ENCODE measurements around the gene KLF15. TPM values are rescaled to one million over a fixed set of nuclear protein-coding genes. Genes with fewer than 3 reads are reported as not detected.

Gene KLF15
- 1.1 and 2.6 TPM in 2 replicates for total RNA-seq (ENCODE audit: low replicate concordance)

DNA sequence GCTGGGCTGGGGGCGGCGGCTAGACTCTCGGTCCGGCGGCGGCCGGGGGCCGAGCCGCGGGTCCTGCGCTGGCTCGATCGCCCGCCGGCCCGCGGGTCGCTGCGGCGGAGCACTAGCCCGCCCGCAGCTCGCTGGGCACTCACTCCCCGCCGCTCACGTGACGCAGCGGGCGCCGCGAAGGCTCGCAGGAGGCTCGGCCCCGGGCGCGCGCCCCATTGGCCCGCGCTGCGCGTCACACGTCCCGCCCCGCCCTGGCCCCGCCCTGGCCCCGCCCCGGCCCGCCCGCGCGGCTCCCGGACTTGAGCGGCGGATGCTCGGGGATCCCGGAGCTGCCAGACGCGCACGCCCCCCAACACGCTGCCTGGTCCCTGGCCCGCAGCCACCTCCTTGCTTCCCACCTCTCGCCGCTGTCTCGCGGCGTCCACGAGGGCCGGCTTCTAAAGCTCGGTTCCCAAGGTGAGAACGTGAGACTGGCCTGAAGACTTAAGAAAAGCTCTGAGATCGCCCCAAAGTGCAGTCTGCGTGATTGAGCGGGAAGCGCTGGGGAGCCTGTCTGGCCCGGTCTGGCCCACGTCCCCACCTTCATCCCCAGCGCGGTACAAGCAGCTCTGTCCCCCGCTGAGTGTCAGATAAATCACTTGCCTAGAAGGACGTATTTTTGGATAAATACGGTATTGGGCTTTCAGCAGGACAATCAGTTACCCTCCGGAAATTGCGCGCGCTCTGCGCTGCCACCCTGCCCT lies at the start of gene KLF15:
Gene KLF15 (minus strand): TSS at position 114 of the 743 bp plus-strand sequence. CDS start 4,486 bp downstream, outside the sequence.

DNA sequence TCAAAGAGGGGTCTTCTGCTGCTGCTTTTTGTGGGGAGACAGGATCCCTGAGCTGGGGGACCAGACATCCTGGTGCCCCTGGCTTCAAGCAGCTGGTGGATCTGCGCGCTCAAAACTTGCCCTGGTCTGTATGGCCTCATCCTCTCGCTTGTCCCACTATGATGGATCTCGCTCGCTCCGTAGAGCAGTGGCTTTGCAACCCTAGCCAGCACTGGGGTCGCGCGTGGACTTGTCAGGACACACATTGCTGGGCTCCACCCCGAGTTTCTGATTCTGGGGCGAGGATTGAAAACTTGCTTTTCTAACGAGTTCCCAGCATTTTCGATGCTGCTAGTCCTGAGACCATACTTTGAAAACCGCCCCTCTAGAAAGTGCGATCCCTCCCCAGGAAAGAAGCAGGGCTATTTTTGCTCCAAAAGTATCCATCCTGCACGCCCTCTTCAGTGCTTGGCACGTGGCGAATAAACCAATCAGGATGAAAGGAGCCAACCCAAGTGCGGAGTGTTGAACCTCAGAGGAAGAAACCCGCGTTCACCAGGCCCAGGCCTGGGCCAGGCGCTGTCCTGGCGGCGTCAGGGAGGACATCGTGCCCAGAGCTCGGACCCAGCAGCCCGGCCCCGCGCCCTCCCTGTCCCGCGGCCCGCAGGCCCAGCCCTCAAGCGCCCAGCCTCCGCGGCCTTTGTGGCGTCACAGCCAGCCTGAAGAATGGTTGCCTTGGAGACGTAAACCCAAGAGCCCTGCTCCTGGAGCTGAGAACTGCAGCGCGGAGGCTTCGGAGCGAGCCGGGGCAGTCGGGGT lies 37.2 kb upstream of the KLF15 start, which contains the start of gene CFAP100:
Gene CFAP100 (plus strand): TSS at position 731 of the 798 bp plus-strand sequence. CDS start 1,092 bp downstream, outside the sequence.

Other genes with a start within 250 kb of the KLF15 start
- gene ALDH1L1, start 176.8 kb downstream of the KLF15 start, total RNA-seq (ENCODE audit: low replicate concordance), result under 0.01 and 0.08 TPM in 2 replicates
- gene CFAP100, start 37.5 kb upstream of the KLF15 start, total RNA-seq (ENCODE audit: low replicate concordance), result not detected in 2 replicates
- 12.3 and 12.8 TPM in 2 replicates for gene ZXDC, start 118.5 kb upstream of the KLF15 start, total RNA-seq (ENCODE audit: low replicate concordance)
- not detected in 2 replicates for gene UROC1, start 160.4 kb upstream of the KLF15 start, total RNA-seq (ENCODE audit: low replicate concordance)
- gene CHST13, start 166.7 kb upstream of the KLF15 start, total RNA-seq (ENCODE audit: low replicate concordance), result 0.12 TPM in 1 of 2 replicates, not detected in the other
- gene C3orf22, start 201.5 kb upstream of the KLF15 start, total RNA-seq (ENCODE audit: low replicate concordance), result not detected in 2 replicates

Measured in smooth muscle cell of the coronary artery (primary cell).